GM23248 (cell line): ENCODE measurements around the gene TNFRSF6B.

Source experiments
- EZH2 ChIP-seq: fragments of 200-600 bp; sonication (generic); IDR thresholded peaks from 2 replicates; pipeline ENCODE4 v1.6.1; 2018; ENCODE audit warnings: antibody characterized with exemption, mild to moderate bottlenecking; ENCODE audit not compliant: insufficient read depth, poor library complexity, severe bottlenecking
- EZH2phosphoT487 ChIP-seq: fragments of 200-600 bp; sonication (generic); IDR thresholded peaks from 2 replicates; pipeline ENCODE4 v1.6.1; 2018; ENCODE audit warnings: antibody characterized with exemption, moderate library complexity, mild to moderate bottlenecking, low read depth; ENCODE audit not compliant: insufficient read depth

GRCh38 chr20:63698739-63699465 is 2.5 kb downstream of the TNFRSF6B start:
- TF ChIP-seq EZH2: no peak
- TF ChIP-seq EZH2phosphoT487: no peak
